ENCODE results near the gene RRAD.

Gene RRAD

GRCh38 chr16:66918803-66919568, 6.3 kb downstream of the RRAD start, which contains the start of gene CDH16:
Gene CDH16, minus strand, starts transcription at chr16:66918885. Its CDS starts 820 bp downstream, at chr16:66918065.
- Mint-ChIP-seq H3K4me1 (ENCODE audit: low read depth) (no peaks in the 10 kb centered on the region), H3K36me3 (ENCODE audit: low read depth) (no peaks in the 10 kb centered on the region), H3K27me3 (peaks cover 20% of the 10 kb centered on the region), H3K27ac (no peak within 1 kb of the TSS), H3K4me3 (no peak within 1 kb of the TSS), H3K9me3 (no peaks in the 10 kb centered on the region)

- H3K4me1 Mint-ChIP-seq (ENCODE audit: low read depth): no peaks in the 10 kb centered on the region
- H3K4me3 Mint-ChIP-seq: no peak overlapping the region
- H3K27ac Mint-ChIP-seq: no peak overlapping the region
- peaks cover 14% of the 10 kb centered on the region for H3K27me3 Mint-ChIP-seq
- no peaks in the 10 kb centered on the region for H3K9me3 Mint-ChIP-seq
- no peaks in the 10 kb centered on the region for H3K36me3 Mint-ChIP-seq (ENCODE audit: low read depth)
These were observed 7.0 kb downstream of the RRAD start for GRCh38 chr16:66918355-66918754.

DNA sequence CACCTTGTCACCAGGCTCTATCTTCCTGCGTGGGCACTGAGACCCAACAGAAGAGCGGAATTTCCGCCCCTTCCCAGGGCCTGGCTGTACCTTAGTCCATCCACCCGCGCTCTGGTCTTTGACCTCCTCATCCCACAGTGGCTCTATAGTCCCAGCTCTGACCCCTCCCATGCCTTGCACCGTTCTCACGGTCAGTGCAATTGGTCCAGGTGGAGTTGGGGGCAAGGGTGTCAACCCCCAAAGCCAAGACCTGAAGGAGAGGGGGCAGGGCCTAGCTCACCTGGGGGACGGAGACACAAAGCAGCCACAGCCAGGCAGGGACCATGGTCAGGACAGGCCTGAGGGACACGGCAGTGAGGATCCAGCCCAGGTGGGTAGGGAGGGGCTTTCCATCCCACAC, 7.6 kb downstream of the RRAD start:
- peaks cover 11% of the 10 kb centered on the region for H3K27me3 Mint-ChIP-seq
- H3K9me3 Mint-ChIP-seq: no peaks in the 10 kb centered on the region
- no peak overlapping the region for H3K27ac Mint-ChIP-seq

DNA sequence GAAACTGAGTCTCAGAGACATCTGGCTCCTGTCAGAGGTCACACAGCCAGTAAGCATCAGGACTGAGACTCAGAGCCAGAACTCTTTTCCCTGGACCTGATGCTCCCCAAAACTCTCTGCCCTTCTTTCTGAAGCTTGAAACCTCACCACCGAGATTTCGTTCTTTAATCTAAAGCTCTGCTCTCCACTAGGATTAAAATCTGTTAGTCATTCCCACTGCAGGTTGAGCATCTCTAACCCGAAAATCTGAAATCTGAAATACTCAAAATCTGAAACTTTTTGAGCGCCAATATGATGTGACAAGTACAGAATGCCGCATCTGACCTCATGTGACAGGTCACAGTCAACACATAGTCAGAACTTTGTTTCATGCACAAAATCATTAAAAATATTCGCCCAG, 8.8 kb downstream of the RRAD start:
- Mint-ChIP-seq H3K27ac (no peak overlapping the region), H3K36me3 (ENCODE audit: low read depth) (no peaks in the 10 kb centered on the region), H3K27me3 (peaks cover 11% of the 10 kb centered on the region), H3K9me3 (no peaks in the 10 kb centered on the region), H3K4me1 (ENCODE audit: low read depth) (no peaks in the 10 kb centered on the region), H3K4me3 (no peak overlapping the region)

More for the DNA sequence above, 7.6 kb downstream of the RRAD start:
- Mint-ChIP-seq H3K36me3 (ENCODE audit: low read depth) (no peaks in the 10 kb centered on the region), H3K4me1 (ENCODE audit: low read depth) (no peaks in the 10 kb centered on the region), H3K4me3 (no peak overlapping the region)

GRCh38 chr16:66915041-66915440, 10.3 kb downstream of the RRAD start:
- Mint-ChIP-seq H3K9me3 (no peaks in the 10 kb centered on the region), H3K27me3 (peaks cover 4% of the 10 kb centered on the region), H3K4me3 (no peak overlapping the region), H3K4me1 (ENCODE audit: low read depth) (no peaks in the 10 kb centered on the region), H3K27ac (no peak overlapping the region), H3K36me3 (ENCODE audit: low read depth) (no peaks in the 10 kb centered on the region)

DNA sequence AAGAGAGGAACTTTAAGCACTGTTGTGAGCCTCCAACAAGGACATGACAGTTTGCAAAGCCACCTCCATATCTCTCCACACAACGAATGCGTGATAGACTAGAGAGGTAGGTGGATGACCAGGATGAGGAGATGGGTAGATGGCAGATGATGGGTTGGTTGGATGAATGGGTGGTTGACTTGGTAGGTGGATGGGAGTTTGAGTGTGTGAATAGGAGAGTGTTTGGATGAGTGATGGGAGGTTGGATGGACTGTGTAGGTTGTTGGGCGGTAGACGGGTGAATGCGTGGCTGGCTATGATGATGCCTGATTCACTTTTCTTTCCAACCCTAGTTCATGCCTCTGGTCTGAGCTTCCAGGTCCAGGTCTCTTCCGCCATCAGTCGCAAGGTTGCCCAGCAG, 10.8 kb downstream of the RRAD start:
- Mint-ChIP-seq H3K27me3 (peaks cover 4% of the 10 kb centered on the region), H3K4me1 (ENCODE audit: low read depth) (no peaks in the 10 kb centered on the region), H3K27ac (no peak overlapping the region), H3K36me3 (ENCODE audit: low read depth) (no peaks in the 10 kb centered on the region), H3K9me3 (no peaks in the 10 kb centered on the region), H3K4me3 (no peak overlapping the region)

DNA sequence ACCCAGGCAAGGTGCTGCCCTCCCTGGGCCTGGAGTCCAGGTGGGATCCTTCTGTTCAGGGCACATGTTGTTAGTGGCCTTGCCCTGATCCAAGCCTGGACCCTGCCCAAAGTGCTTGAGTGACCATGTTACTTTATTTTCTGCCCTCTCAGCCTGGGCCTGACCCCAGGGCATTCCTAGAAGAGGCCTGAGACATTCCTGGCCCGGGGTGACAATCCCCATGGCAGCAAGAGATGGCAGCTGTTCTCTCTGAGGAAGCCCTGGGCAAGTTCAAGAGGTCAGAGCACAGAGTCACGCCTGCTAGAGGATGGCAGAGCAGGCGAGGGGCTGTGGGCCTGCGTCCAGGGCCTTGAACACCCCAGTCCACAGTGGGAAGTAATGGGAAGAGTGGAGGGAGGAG, 11.6 kb downstream of the RRAD start:
- H3K27me3 Mint-ChIP-seq: no peaks in the 10 kb centered on the region
- H3K36me3 Mint-ChIP-seq (ENCODE audit: low read depth): no peaks in the 10 kb centered on the region
- H3K27ac Mint-ChIP-seq: no peak overlapping the region
- H3K9me3 Mint-ChIP-seq: no peaks in the 10 kb centered on the region
- H3K4me1 Mint-ChIP-seq (ENCODE audit: low read depth): no peaks in the 10 kb centered on the region
- H3K4me3 Mint-ChIP-seq: no peak overlapping the region

- H3K27me3 Mint-ChIP-seq: no peaks in the 10 kb centered on the region
- H3K9me3 Mint-ChIP-seq: no peaks in the 10 kb centered on the region
- H3K4me1 Mint-ChIP-seq (ENCODE audit: low read depth): no peaks in the 10 kb centered on the region
- no peak overlapping the region for H3K4me3 Mint-ChIP-seq
- H3K27ac Mint-ChIP-seq: no peak overlapping the region
- no peaks in the 10 kb centered on the region for H3K36me3 Mint-ChIP-seq (ENCODE audit: low read depth)
These were observed 12.3 kb downstream of the RRAD start for GRCh38 chr16:66913081-66913480.

DNA sequence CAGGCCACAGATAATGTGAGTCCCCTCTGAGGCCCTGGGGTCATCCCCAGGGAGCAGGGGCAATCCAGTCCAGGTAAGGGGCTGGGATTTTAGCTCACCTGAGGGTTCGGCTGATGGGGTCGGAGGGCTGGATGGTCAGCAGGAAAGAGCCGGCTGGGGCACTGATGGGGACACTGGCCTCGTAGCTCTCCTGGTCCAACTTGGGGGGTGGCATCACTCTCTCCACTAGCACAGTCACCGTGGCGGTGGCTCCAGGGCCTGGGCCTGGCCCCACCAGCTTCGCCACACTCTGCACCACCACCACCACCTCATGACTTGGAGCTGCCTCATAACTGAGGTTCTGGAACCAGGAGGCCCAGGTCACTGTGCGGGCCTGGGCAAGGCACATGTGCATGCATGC, 13.5 kb downstream of the RRAD start:
- Mint-ChIP-seq H3K9me3 (no peaks in the 10 kb centered on the region), H3K27ac (no peak overlapping the region), H3K4me3 (no peak overlapping the region), H3K27me3 (no peaks in the 10 kb centered on the region), H3K4me1 (ENCODE audit: low read depth) (no peaks in the 10 kb centered on the region), H3K36me3 (ENCODE audit: low read depth) (no peaks in the 10 kb centered on the region)

GRCh38 chr16:66911112-66911511, 14.2 kb downstream of the RRAD start:
- Mint-ChIP-seq H3K27ac (no peak overlapping the region), H3K4me3 (no peak overlapping the region), H3K27me3 (no peaks in the 10 kb centered on the region), H3K9me3 (no peaks in the 10 kb centered on the region), H3K4me1 (ENCODE audit: low read depth) (no peaks in the 10 kb centered on the region), H3K36me3 (ENCODE audit: low read depth) (no peaks in the 10 kb centered on the region)

DNA sequence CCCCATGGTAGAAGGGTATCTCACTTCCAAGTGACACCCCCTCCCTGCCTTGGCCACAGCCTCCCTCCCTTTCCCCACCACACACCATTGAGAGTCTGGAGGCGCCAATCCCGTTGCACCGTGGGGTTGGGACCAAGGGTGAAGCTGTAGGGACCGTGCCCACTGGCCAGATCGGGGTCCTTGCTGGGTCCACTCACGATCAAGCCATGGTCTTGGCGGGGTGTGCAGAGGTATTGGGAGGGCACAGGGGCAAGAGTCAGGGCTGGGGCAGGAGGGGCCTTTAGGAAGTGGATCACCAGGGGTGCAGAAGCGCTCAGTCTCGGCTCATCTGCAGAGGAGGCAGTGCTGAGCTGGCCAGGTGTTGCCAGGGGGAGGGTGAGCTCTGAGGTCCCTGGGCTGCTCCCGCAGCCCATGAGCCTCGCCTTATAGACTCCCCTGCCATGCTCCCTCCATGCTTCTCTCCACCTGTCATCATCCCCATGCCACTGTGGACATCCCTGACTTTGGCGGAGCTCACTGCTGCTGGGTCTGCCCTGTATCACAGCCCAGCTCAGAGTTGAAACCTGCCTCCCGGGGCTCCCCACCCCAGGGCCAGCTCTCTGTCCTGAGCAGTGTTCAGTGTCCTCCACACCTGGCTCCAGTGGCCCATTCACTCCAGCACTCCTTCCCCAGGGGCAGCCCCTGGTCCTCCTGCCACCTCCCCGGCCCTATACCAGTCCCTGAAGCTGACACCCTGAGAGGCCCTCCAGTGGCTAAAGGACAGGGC, 15.0 kb downstream of the RRAD start:
- H3K27me3 Mint-ChIP-seq: no peaks in the 10 kb centered on the region

GRCh38 chr16:66908762-66909559, 16.4 kb downstream of the RRAD start:
- no peaks in the 10 kb centered on the region for H3K4me1 Mint-ChIP-seq (ENCODE audit: low read depth)
- no peaks in the 10 kb centered on the region for H3K9me3 Mint-ChIP-seq
- H3K27ac Mint-ChIP-seq: no peak overlapping the region
- H3K27me3 Mint-ChIP-seq: no peaks in the 10 kb centered on the region
- H3K36me3 Mint-ChIP-seq (ENCODE audit: low read depth): no peaks in the 10 kb centered on the region
- no peak overlapping the region for H3K4me3 Mint-ChIP-seq

More for the DNA sequence above, 15.0 kb downstream of the RRAD start:
- no peak overlapping the region for H3K27ac Mint-ChIP-seq
- no peaks in the 10 kb centered on the region for H3K4me1 Mint-ChIP-seq (ENCODE audit: low read depth)
- H3K4me3 Mint-ChIP-seq: no peak overlapping the region
- no peaks in the 10 kb centered on the region for H3K9me3 Mint-ChIP-seq
- no peaks in the 10 kb centered on the region for H3K36me3 Mint-ChIP-seq (ENCODE audit: low read depth)

DNA sequence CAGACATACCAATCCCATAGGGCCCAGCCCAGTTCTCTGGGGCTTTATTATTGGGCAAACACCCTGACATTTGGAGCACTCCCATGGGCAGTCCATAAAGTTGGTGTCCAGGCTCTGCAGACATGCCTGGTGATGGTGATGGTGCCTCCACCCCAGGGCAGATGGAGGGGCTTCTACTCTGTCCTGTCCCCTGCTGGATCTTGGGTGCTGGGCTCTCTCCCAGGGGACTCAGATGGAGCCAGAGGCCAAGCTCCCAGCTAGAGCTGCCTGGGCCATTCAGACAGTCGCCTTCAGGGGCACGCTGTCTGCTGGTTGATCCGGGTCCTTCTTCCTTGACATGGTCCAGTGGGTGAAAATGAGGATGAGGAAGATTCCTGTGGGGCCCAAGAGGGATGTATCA, 17.2 kb downstream of the RRAD start:
- Mint-ChIP-seq H3K4me1 (ENCODE audit: low read depth) (no peaks in the 10 kb centered on the region), H3K9me3 (no peaks in the 10 kb centered on the region), H3K27me3 (no peaks in the 10 kb centered on the region), H3K27ac (no peak overlapping the region), H3K4me3 (no peak overlapping the region), H3K36me3 (ENCODE audit: low read depth) (no peaks in the 10 kb centered on the region)

DNA sequence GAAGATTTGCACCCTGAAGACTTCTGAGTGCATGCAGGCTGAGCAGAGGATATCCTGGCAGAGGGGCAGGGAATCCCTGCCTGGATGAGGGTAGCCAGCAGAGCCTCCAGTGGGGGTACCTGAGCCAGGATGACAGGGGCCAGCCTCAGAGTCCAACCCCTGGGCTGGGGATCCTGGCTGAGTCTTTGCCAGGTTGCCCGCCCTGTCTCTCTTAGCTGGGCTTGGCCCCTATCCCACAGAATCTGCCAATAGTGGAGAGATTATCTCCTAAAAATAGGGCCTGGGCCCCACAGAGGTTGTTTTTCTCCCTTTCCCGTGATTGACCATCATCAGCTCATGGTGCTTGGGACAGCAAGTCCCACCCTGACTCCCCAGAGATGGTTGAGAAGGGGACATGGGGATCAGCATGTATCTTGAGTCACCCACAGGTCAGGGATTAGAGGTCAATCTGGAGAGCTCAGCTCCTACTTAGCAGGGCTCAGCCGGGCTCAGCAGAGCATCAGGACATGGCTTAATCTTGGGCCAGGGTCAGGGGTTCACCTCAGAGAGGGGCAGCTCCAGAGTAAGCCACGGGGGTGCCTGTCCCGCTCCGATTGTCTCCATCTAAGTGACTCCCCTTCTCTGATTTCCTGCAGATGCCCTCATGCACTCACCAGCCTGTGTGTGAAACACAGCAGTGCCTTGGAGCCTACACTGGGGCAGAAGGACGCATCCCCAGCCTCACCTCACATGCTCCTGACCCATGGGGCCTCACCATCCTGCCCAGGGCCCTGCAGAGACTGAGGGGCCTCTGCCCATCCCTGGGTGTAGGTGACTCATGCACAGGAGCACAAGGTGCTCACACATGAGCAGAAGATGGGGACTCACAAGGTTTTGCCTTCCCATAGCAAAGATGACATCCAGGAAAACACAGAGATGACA, 18.2 kb downstream of the RRAD start:
- no peaks in the 10 kb centered on the region for H3K4me1 Mint-ChIP-seq (ENCODE audit: low read depth)
- H3K4me3 Mint-ChIP-seq: no peak overlapping the region
- H3K9me3 Mint-ChIP-seq: no peaks in the 10 kb centered on the region
- no peaks in the 10 kb centered on the region for H3K27me3 Mint-ChIP-seq
- no peaks in the 10 kb centered on the region for H3K36me3 Mint-ChIP-seq (ENCODE audit: low read depth)
- H3K27ac Mint-ChIP-seq: no peak overlapping the region
